ENCODE data around the gene EML5.

DNA sequence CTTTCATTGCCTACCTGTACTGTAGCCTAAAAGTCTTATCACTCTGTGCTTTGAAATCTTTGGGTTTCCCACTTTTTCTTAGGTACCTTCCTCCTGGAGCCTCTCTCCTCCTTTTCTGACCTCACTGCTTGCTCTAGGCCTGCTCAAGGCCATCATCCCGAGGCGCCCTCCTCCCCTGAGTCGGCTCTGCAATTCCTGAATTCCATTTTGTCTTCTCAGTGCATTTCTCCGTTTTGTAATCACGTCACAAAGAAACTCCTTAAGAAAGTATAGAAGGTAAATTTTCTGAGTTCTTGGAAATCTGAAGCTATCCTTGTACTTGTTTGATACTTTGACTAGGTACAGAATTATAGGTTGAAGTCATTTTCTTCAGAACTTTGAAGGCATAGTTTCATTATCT lies 204.7 kb downstream of the EML5 start:
- TF ChIP-seq POLR2A (IDR thresholded peaks at IDR 0.05): no peak
- TF ChIP-seq, protein P1, sequence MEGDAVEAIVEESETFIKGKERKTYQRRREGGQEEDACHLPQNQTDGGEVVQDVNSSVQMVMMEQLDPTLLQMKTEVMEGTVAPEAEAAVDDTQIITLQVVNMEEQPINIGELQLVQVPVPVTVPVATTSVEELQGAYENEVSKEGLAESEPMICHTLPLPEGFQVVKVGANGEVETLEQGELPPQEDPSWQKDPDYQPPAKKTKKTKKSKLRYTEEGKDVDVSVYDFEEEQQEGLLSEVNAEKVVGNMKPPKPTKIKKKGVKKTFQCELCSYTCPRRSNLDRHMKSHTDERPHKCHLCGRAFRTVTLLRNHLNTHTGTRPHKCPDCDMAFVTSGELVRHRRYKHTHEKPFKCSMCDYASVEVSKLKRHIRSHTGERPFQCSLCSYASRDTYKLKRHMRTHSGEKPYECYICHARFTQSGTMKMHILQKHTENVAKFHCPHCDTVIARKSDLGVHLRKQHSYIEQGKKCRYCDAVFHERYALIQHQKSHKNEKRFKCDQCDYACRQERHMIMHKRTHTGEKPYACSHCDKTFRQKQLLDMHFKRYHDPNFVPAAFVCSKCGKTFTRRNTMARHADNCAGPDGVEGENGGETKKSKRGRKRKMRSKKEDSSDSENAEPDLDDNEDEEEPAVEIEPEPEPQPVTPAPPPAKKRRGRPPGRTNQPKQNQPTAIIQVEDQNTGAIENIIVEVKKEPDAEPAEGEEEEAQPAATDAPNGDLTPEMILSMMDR (IDR thresholded peaks at IDR 0.05): no peak

Data from sigmoid colon (tissue), 3 donors.